KMS-11 (cell line): ENCODE measurements around the gene OR52K1.

Experiments used
- H2AFZ ChIP-seq: fragments of 200-600 bp; sonication (generic); 2 replicates; pipeline ENCODE4 v1.6.1; 2016; ENCODE audit warnings: antibody characterized with exemption, mixed run types, low read depth
- H3K27ac ChIP-seq: fragments of 200-600 bp; sonication (generic); 2 replicates; pipeline ENCODE4 v1.6.1; 2016; ENCODE audit warnings: mild to moderate bottlenecking, mixed run types
- H3K27me3 ChIP-seq: fragments of 200-600 bp; sonication (generic); 2 replicates; pipeline ENCODE4 v1.6.1; 2017; ENCODE audit warnings: mild to moderate bottlenecking, low read depth, mixed run types, moderate library complexity; ENCODE audit not compliant: insufficient read depth
- H3K36me3 ChIP-seq: fragments of 200-600 bp; sonication (generic); 2 replicates; pipeline ENCODE4 v1.6.1; 2017; ENCODE audit warnings: mild to moderate bottlenecking, mixed run types; ENCODE audit not compliant: insufficient read depth
- H3K4me1 ChIP-seq: fragments of 200-600 bp; sonication (generic); 2 replicates; pipeline ENCODE4 v1.6.1; 2016; ENCODE audit warnings: mild to moderate bottlenecking, low read depth, mixed run types; ENCODE audit not compliant: poor library complexity, severe bottlenecking
- H3K4me2 ChIP-seq: fragments of 200-600 bp; sonication (generic); 2 replicates; pipeline ENCODE4 v1.7.0; 2016; ENCODE audit warnings: mild to moderate bottlenecking, mixed run types
- H3K4me3 ChIP-seq: fragments of 200-600 bp; sonication (generic); IDR thresholded peaks from 2 replicates; pipeline ENCODE4 v1.6.1; 2017; ENCODE audit warnings: low read depth, low read length, mixed read lengths; ENCODE audit not compliant: insufficient read depth
- H3K79me2 ChIP-seq: fragments of 200-600 bp; sonication (generic); 2 replicates; pipeline ENCODE4 v1.6.1; 2016; ENCODE audit warnings: low read depth, mixed run types; ENCODE audit not compliant: insufficient read depth
- H3K9ac ChIP-seq: fragments of 200-600 bp; sonication (generic); 2 replicates; pipeline ENCODE4 v1.6.1; 2016; ENCODE audit warnings: mild to moderate bottlenecking, mixed run types
- H4K20me1 ChIP-seq: fragments of 200-600 bp; sonication (generic); 2 replicates; pipeline ENCODE4 v1.6.1; 2016; ENCODE audit warnings: mild to moderate bottlenecking, mixed run types; ENCODE audit not compliant: insufficient read depth
- CTCF ChIP-seq: fragments of 200-600 bp; sonication (generic); conservative IDR thresholded peaks from 2 replicates; pipeline ENCODE4 v1.6.1; 2017; ENCODE audit warnings: low read depth, mild to moderate bottlenecking, antibody characterized with exemption, low read length, moderate library complexity, mixed read lengths

The OR52K1 gene

GRCh38 chr11:4443232-4443891 is 39.1 kb upstream of the OR52K1 start:
- no peaks in the 10 kb centered on the region for H4K20me1 ChIP-seq
- no peaks in the 10 kb centered on the region for H3K27me3 ChIP-seq
- no peak overlapping the region for H3K9ac ChIP-seq
- H2AFZ ChIP-seq = no peak overlapping the region
- H3K36me3 ChIP-seq = no peaks in the 10 kb centered on the region
- H3K79me2 ChIP-seq = no peaks in the 10 kb centered on the region
- no peaks in the 10 kb centered on the region for H3K4me1 ChIP-seq
- no peak overlapping the region for H3K4me2 ChIP-seq
- no peak overlapping the region for H3K27ac ChIP-seq
- H3K4me3 ChIP-seq = no peak overlapping the region
- no peak for TF ChIP-seq CTCF

GRCh38 chr11:4448995-4449394 is 33.5 kb upstream of the OR52K1 start, which contains the start of gene OR52K2:
TSS of gene OR52K2 (plus strand) at chr11:4449295. CDS start at chr11:4449340, 45 bp downstream.
- H3K79me2 ChIP-seq = no peaks in the 10 kb centered on the region
- H3K9ac ChIP-seq = no peak within 1 kb of the TSS
- H4K20me1 ChIP-seq = no peaks in the 10 kb centered on the region
- H3K36me3 ChIP-seq = no peaks in the 10 kb centered on the region
- H3K4me3 ChIP-seq = no peak within 1 kb of the TSS
- no peak for TF ChIP-seq CTCF
- H3K4me2 ChIP-seq = no peak within 1 kb of the TSS
- no peak within 1 kb of the TSS for H3K27ac ChIP-seq
- no peaks in the 10 kb centered on the region for H3K27me3 ChIP-seq
- no peaks in the 10 kb centered on the region for H3K4me1 ChIP-seq
- no peak within 1 kb of the TSS; the same call in 1 of the 2 replicates for H2AFZ ChIP-seq

- Histone ChIP-seq H3K4me2 (no peak overlapping the region), H4K20me1 (no peaks in the 10 kb centered on the region), H3K4me3 (no peak overlapping the region), H3K9ac (no peak overlapping the region), H3K27me3 (no peaks in the 10 kb centered on the region), H3K79me2 (no peaks in the 10 kb centered on the region), H2AFZ (no peak overlapping the region), H3K4me1 (no peaks in the 10 kb centered on the region), H3K27ac (no peak overlapping the region), H3K36me3 (no peaks in the 10 kb centered on the region)
- no peak for TF ChIP-seq CTCF
Measured at GRCh38 chr11:4453118-4453517, 29.3 kb upstream of the OR52K1 start.

GRCh38 chr11:4454021-4454420 is 28.4 kb upstream of the OR52K1 start:
- Histone ChIP-seq H3K27me3 (no peaks in the 10 kb centered on the region), H2AFZ (no peak overlapping the region), H3K36me3 (no peaks in the 10 kb centered on the region), H3K79me2 (no peaks in the 10 kb centered on the region), H3K27ac (no peak overlapping the region), H3K4me1 (no peaks in the 10 kb centered on the region), H3K9ac (no peak overlapping the region), H3K4me3 (no peak overlapping the region), H3K4me2 (no peak overlapping the region), H4K20me1 (no peaks in the 10 kb centered on the region)
- no peak for TF ChIP-seq CTCF
